Gastroesophageal sphincter (tissue), 4 donors: ENCODE results near the gene MBTPS1. TPM values are rescaled to one million over a fixed set of nuclear protein-coding genes. Genes with fewer than 3 reads are reported as not detected.

Source experiments
- ATAC-seq: fragments of 150-250 bp; one replicate; pipeline ENCODE4 v1.9.1; 2016; ENCODE audit warnings: mild to moderate bottlenecking, moderate library complexity
- H3K27ac ChIP-seq, 4 donors: fragments of 200-600 bp; sonication (generic) in 3 of 4; 1 replicate in 3 of 4; 2 replicates in 1 of 4; pipeline ENCODE4 v1.5.1; 2016 to 2019
- H3K27me3 ChIP-seq: fragments of 200-600 bp; sonication (generic); one replicate; pipeline ENCODE4 v1.5.1; 2019
- H3K36me3 ChIP-seq, 2 donors: fragments of 200-600 bp; sonication (generic); one replicate each; pipeline ENCODE4 v1.5.1; 2019; ENCODE audit warnings: control low read depth in 1 of 2
- H3K4me1 ChIP-seq, 3 donors: fragments of 200-600 bp; sonication (generic); 1 replicate in 2 of 3; 2 replicates in 1 of 3; pipeline ENCODE4 v1.5.1; 2016 to 2019; ENCODE audit warnings: control low read depth in 2 of 3
- H3K4me3 ChIP-seq, 2 donors: fragments of 200-600 bp; sonication (generic); one replicate each; pipeline ENCODE4 v1.5.1; 2019; ENCODE audit warnings: mild to moderate bottlenecking in 1 of 2, moderate library complexity in 1 of 2
- H3K9me3 ChIP-seq, 3 donors: fragments of 200-600 bp; sonication (generic); one replicate each; pipeline ENCODE4 v1.5.1; 2017 to 2019; ENCODE audit warnings: control low read depth in 2 of 3
- EP300 ChIP-seq: sonication (generic); formaldehyde crosslinking; IDR thresholded peaks from one replicate; pipeline ENCODE4 v1.6.1; 2017; ENCODE audit warnings: antibody characterized with exemption, mild to moderate bottlenecking
- POLR2A ChIP-seq, 2 donors: fragments of 450-650 bp; IDR thresholded peaks; one replicate each; pipeline ENCODE4 v1.6.1; 2017; ENCODE audit warnings: antibody characterized with exemption in 2 of 2, mild to moderate bottlenecking in 2 of 2, moderate library complexity in 1 of 2
- POLR2AphosphoS5 ChIP-seq: sonication (generic); formaldehyde crosslinking; IDR thresholded peaks from one replicate; pipeline ENCODE4 v1.6.1; 2017; ENCODE audit warnings: antibody characterized with exemption
- WGBS, 2 donors: methylation state at CpG; one replicate each; pipeline ENCODE4 v1.1.5; 2018; ENCODE audit warnings: low coverage in 1 of 2; 5-methylcytosine and 5-hydroxymethylcytosine counted together
- total RNA-seq, 4 donors: library from RNA; depleted of rRNA; stranded (reverse); fragments of >200 nt; gene quantifications; one replicate each; pipeline ENCODE4 v1.1.0, GENCODE V29; 2016
- TF ChIP-seq, protein P1 (sequence below), 4 experiments: fragments of 200-600 bp in 2 of 4; fragments of 450-650 bp in 2 of 4; sonication (generic) in 1 of 4; IDR thresholded peaks; one replicate each; pipeline ENCODE4 v1.5.1; 2017 to 2019; ENCODE audit warnings: antibody characterized with exemption in 4 of 4, mild to moderate bottlenecking in 2 of 4, moderate library complexity in 2 of 4

Gene MBTPS1
- total RNA-seq, 4 donors from 2014 or later = 84.0 to 98.6 (median 90.9) TPM

DNA sequence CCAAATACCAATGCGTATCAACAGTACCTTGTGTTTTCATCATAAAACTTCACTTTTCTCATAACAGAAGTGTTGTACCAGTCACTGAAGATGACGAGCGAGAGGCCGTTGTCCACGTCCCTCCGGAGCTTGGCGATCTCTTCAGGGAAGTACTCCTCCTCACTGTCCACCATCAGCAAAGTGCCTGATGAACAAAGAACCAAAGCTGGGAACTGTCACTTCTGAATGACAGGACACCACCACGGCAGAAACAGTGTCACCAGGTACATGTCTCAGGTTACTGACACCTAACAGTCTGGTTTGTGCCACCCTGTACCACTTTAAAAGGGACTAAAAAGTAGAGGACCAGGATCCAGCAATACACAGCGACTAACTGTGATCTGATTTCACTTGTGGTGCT lies 49.1 kb downstream of the MBTPS1 start:
- Histone ChIP-seq H3K4me3 (no peak overlapping the region), H3K9me3 (no peaks in the 10 kb centered on the region), H3K27me3 (no peaks in the 10 kb centered on the region), H3K4me1 (peaks cover 0 to 7% (median 0%) of the 10 kb centered on the region in 3 donors), H3K27ac (no peak overlapping the region), H3K36me3 (peaks cover 3 to 99% of the 10 kb centered on the region in 2 donors)
- TF ChIP-seq POLR2AphosphoS5 (no peak), EP300 (no peak), POLR2A (IDR thresholded peaks at IDR 0.05) (no peak)
- TF ChIP-seq, protein P1, sequence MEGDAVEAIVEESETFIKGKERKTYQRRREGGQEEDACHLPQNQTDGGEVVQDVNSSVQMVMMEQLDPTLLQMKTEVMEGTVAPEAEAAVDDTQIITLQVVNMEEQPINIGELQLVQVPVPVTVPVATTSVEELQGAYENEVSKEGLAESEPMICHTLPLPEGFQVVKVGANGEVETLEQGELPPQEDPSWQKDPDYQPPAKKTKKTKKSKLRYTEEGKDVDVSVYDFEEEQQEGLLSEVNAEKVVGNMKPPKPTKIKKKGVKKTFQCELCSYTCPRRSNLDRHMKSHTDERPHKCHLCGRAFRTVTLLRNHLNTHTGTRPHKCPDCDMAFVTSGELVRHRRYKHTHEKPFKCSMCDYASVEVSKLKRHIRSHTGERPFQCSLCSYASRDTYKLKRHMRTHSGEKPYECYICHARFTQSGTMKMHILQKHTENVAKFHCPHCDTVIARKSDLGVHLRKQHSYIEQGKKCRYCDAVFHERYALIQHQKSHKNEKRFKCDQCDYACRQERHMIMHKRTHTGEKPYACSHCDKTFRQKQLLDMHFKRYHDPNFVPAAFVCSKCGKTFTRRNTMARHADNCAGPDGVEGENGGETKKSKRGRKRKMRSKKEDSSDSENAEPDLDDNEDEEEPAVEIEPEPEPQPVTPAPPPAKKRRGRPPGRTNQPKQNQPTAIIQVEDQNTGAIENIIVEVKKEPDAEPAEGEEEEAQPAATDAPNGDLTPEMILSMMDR (IDR thresholded peaks at IDR 0.05) = no peak
- WGBS, 2 donors = 86 to 92% methylated on average over 8 to 9 of the region's 9 CpGs
- ATAC-seq = no peak

DNA sequence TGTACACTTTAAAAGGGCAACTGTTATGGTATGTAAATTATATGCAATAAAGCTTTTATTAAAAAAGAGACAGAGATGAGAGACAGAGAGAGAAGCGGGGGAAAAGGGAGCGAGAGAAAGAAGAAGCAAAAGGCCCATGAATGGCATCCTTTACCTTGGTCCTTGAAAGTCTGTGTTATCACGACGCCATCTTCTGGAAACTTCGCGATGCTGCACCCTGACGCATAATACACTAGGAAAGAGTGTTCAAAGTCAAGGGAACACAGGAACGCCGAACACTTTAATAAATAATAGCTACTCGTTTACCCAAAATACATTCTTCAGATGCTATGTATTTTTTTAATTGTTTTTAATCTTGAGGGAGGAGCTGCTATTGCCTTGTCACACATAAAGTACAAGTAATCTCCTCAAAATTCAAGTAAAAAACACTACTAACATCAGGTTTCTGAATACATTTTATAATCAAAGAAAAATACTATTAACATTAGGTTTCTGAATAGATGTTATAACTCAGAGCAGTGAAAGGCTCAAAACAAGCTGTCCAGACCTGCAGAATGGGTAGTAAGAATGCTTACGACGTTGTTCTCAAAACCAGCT lies 51.1 kb downstream of the MBTPS1 start:
- no peak for ATAC-seq

DNA sequence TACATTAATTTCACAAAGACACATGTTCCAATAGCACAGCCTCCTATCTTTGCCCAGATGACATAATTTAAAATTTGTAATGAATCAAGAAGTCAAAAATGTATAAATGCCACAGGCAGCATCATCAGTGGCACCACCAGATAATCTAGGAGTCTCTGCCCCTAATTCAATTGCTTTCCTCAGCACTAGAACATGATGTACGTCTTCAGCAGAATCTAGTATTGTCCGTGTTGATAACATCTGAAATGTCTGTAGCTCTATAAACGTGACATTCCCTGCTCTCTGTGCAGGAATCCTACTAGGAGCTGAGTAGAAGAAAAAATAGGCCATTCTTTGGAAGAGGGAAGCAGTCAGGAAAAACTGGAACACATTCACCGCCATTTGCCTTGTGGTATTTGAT lies 52.8 kb downstream of the MBTPS1 start:
- Histone ChIP-seq H3K27ac (no peak overlapping the region), H3K36me3 (peaks cover 0 to 100% of the 10 kb centered on the region in 2 donors), H3K4me3 (no peak overlapping the region), H3K4me1 (peaks cover 0 to 10% (median 0%) of the 10 kb centered on the region in 3 donors), H3K9me3 (no peaks in the 10 kb centered on the region), H3K27me3 (no peaks in the 10 kb centered on the region)
- no peak for TF ChIP-seq EP300
- no peak for TF ChIP-seq POLR2A (IDR thresholded peaks at IDR 0.05)
- TF ChIP-seq POLR2AphosphoS5 = no peak
- TF ChIP-seq, protein P1 (IDR thresholded peaks at IDR 0.05) = no peak
- no peak for ATAC-seq
- 80 to 100% methylated on average over 1 to 4 of the region's 4 CpGs for WGBS, 2 donors

More for the DNA sequence above, 51.1 kb downstream of the MBTPS1 start:
- no peaks in the 10 kb centered on the region for H3K27me3 ChIP-seq
- TF ChIP-seq EP300 (no peak), POLR2A (IDR thresholded peaks at IDR 0.05) (no peak), POLR2AphosphoS5 (no peak)
- TF ChIP-seq, protein P1 (IDR thresholded peaks at IDR 0.05) = peak; percentile 38 to 60 (median 57)
- no peak overlapping the region for H3K27ac ChIP-seq
- 26 to 29% methylated on average over 11 to 12 of the region's 12 CpGs for WGBS, 2 donors
- H3K9me3 ChIP-seq = no peaks in the 10 kb centered on the region
- no peak overlapping the region for H3K4me3 ChIP-seq
- H3K36me3 ChIP-seq = peaks cover 3 to 100% of the 10 kb centered on the region in 2 donors
- peaks cover 0 to 10% (median 0%) of the 10 kb centered on the region in 3 donors for H3K4me1 ChIP-seq

DNA sequence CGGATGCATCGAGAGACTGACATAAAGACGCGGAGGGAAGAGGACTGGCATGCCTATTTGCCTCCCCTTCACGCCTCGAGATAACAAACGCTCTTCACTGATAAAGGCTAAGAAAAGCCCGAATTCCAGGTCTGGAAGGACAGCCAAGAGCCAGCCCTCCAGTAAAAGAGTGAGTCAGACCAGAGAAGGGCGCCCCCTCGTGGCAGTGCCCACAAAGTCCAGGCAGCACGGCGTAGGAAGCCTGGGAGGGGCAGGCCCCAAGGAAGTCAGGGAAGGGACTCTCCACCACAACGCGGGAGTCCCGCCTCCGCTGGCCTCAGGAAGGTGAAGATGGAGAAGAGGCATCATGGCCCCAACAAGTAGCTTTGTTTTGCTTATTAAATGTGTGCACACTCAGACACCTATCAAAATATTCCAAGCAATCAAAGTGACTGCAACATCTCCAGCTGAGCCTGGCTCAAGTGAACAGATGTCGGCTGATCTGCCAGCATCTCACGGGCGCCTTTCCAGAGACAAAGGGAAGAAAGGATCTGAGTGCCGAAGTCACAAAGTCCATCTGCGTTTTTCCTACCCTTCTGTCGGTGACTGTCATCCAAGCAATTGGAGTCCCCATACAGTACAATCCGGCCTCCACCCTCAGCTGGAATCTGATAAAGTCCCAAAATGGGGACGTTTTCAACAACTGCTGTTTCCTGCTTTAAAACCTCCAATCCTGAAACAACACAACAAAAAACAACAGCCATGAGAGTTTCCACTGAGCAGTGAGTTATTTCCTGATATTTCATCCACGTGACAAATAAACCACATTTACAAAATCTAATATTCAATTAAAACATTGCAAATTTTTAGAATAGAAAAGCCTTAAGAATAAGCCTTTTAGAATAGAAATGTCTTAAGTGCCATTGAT lies 53.8 kb downstream of the MBTPS1 start:
- TF ChIP-seq EP300 = no peak
- peak; percentile 17 for TF ChIP-seq POLR2AphosphoS5
- TF ChIP-seq, protein P1 (IDR thresholded peaks at IDR 0.05) = peak in 3 of 4 experiments; percentile 72 to 86 (median 80)
- no peak for TF ChIP-seq POLR2A (IDR thresholded peaks at IDR 0.05)
- WGBS, 2 donors = 46 to 47% methylated on average over 16 to 23 of the region's 25 CpGs
- Histone ChIP-seq H3K36me3 (peaks cover 0 to 100% of the 10 kb centered on the region in 2 donors), H3K27ac (no peak overlapping the region), H3K4me3 (no peak overlapping the region), H3K4me1 (peaks cover 0 to 10% (median 0%) of the 10 kb centered on the region in 3 donors), H3K27me3 (no peaks in the 10 kb centered on the region), H3K9me3 (no peaks in the 10 kb centered on the region)
- peak; percentile 89 for ATAC-seq
